ENCODE data around the gene PFN1.

- peak in 1 of 4 donors; percentile 12 for TF ChIP-seq POLR2A (IDR thresholded peaks at IDR 0.05)
- TF ChIP-seq, protein P1, sequence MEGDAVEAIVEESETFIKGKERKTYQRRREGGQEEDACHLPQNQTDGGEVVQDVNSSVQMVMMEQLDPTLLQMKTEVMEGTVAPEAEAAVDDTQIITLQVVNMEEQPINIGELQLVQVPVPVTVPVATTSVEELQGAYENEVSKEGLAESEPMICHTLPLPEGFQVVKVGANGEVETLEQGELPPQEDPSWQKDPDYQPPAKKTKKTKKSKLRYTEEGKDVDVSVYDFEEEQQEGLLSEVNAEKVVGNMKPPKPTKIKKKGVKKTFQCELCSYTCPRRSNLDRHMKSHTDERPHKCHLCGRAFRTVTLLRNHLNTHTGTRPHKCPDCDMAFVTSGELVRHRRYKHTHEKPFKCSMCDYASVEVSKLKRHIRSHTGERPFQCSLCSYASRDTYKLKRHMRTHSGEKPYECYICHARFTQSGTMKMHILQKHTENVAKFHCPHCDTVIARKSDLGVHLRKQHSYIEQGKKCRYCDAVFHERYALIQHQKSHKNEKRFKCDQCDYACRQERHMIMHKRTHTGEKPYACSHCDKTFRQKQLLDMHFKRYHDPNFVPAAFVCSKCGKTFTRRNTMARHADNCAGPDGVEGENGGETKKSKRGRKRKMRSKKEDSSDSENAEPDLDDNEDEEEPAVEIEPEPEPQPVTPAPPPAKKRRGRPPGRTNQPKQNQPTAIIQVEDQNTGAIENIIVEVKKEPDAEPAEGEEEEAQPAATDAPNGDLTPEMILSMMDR (IDR thresholded peaks at IDR 0.05), result peak; percentile 68 to 91 (median 82)
Observed at GRCh38 chr17:4908711-4909496, 39.4 kb downstream of the PFN1 start.
